IPS-NIHi11 (cell line): ENCODE results near the gene C10orf95.

ENCODE experiments used
- DNase-seq: peaks from one replicate; pipeline ENCODE4 v3.0.0; 2012; ENCODE audit warnings: mixed read lengths, low spot score

C10orf95 gene

GRCh38 chr10:102416283-102416682 is 35.1 kb downstream of the C10orf95 start:
- DNase-seq: no peak

DNA sequence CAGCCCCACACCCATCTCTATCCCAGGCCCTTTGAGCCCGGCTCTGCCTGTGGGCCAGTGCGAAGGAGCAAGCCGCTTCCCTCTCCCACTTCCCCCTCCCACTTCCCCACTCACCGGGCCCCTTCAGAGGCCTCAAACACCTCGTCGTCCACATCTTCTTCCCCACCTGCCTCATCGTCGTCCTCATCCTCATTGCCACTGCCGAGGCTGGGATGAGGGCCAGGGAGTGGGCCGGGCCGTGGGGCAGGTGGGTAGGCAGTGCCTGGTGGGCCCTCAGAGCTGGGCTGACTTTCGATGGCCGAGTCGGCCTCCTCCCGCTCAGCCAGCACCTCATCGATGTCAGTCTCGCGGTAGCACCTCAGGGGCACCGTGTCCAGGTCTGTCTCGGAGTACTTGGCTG is 36.6 kb downstream of the C10orf95 start:
- DNase-seq: no peak

DNA sequence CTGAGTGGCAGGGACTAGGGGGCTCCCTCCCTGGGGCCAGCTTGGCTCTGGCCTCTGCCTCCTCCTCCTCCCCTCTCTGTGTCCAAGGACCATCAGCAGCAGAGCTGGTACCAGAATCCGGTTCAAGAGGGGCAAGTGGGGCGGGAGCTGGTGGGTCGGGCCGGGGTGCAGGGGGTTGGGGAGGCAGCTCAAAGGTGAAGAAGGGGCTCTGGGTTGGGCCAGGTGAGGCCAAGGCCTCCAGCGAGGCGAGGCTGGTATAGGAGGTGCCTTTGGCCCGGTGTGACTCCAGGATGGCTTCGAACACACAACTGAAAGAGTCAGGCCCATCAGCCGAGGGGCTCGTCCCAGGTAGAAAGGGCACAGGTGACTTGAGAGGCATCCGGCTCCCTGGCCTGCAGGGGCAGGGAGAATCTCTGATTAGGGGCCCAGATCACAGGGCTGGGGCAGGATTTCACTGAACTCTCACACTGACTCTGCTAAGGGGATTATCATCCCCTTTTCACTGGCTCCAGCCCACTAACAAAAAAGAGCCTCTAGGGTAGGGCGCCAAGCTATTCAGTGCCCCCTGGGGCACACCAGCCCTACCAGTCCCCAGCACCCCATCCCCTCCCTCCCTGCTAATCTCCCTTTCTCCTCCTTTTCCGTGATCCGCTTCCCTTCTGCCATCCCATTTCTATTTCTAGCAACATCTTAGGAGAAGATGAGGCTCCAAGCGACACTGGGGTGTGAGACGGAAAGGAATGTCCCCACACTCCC is 37.4 kb downstream of the C10orf95 start:
- DNase-seq: no peak

GRCh38 chr10:102413053-102413705 is 38.2 kb downstream of the C10orf95 start:
- DNase-seq: peak; percentile 81

GRCh38 chr10:102412293-102412692 is 39.0 kb downstream of the C10orf95 start:
- no peak for DNase-seq

DNA sequence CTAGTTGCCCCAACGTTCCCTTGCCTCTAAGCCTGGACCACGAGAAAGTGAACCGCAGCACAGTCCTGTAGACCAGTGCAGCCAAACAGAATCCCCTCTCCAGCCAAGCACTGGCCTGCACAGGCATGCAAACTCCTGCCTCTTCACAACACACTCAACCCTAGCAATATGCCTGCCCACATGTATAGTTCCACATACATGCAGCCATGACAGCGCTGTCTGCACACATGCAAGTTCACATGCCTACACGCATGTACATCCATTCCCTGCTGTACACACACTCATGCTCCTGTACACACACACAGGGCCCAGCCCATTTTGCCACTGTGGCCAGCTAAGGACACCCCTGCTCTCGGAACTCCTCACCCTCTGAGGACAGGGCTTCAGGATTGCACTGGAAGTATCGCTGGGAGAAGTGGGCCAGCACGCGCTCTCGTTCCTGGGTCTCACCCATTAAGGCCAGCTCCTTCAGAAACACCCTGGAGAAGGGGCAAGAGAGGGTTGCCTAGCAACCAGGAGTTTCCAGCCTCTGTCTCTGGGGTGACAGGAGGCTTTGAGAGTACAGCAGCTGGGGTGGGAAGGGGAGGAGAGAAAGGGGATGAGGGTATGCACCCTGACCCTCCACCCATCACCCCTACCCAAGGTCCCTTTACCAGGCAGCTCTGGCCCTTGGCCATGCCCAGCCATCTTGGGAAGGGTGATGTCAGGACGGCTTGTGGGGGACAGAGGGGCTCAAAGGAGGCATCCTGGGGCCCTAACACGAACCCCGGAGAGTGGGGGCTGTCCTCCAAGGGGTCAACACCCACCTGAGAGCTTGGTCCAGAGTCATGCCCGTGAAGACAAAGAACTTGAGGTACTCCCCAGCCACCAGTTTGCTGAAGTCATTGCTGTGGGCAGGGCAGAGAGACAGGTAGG is 39.7 kb downstream of the C10orf95 start:
- DNase-seq: no peak

DNA sequence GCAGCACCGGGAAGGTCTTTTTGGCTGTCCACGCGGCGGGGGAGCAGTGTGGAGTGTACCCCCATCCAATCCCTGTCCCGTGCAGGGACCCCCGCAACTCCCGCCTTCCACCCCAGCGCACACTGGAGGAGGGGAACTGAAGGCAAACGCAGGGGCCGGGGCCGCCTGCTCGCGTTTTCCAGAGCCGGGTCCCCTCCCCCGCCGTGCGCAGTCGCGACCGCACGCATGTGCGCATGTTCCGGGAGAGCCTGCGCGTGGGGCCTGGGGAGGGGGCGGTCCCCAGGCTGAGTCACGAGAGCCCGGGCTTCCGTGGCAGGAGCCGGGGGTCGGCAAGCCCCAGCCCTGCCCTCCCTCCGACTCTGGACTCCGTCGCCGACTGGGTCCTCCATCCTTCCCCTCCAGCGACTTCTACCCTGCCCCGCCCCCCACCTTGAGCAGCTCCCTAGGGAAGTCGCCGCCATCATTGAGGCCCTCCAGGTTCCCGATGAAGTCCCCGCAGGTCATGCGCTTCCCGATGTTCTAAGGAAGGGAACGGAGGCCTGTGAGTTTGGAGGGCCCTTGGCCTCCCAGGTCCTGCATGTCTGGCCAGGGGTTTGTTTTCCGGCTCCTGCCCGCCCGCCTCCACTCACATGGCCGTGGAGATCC is 40.8 kb downstream of the C10orf95 start:
- DNase-seq: peak; percentile 54

- DNase-seq: peak; percentile 34
Measured at GRCh38 chr10:102409604-102410428, 41.5 kb downstream of the C10orf95 start.

- peak; percentile 70 for DNase-seq
Measured at GRCh38 chr10:102408728-102409603, 42.4 kb downstream of the C10orf95 start.

DNA sequence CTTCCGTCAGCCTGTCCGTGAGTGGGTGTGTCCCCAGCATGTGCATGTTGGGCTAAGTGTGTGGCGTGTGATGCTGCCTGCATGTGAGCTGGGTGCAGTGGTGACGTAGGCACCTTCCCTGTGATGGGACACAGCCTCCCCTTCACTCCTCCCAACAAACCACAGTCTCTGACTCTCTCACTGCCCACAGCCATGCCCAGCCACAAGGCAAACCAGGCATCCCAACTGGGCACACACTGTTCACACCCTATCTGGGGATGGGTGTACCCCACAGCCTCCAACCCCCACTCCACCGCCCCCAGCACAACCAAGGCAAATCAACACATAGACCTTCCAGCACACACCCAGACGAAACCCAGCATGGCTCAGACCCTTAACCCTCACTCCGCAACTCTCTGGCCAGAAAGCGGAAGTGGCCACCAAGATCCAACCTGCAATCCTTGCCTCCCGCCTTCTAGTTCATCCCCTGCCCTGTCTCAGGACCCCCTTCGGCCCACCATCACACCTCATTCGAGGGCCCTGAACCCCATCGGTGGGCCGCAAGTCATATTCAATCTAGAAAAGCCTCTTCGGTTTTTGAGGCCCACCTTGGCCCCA is 43.1 kb downstream of the C10orf95 start:
- no peak for DNase-seq

DNA sequence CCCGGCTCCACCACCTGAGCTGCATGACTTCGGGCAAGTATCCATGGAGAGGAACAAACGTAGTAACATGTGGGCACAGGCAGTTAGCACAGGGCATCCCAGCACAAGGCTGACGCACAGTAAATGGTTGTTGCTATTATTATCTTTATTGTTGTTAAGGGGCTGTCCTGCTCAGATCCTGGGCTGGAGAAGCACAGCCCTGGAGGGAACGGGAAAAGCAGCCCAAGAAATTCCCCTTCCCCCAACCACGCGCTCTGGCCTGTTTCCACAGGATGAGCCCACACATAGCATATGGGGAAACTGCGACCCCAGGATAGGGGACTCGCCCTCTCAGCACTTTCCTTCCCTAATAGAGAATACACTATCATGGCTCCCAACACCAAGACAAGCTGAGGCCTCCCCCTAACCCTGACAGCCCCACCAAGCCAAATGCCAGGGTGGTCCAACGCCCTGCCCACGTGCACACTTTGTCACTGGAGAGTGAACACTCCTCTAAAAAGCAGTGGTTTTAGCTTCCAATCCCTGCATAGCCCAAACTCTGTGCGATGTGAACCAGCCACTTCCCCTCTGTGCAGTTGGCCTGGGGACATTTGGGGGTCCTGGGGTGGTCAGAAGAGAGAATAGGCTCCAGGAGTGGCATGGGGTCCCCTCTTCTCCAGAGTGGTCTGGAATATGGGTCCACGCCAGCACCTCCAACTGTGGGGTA is 43.8 kb downstream of the C10orf95 start:
- no peak for DNase-seq

DNA sequence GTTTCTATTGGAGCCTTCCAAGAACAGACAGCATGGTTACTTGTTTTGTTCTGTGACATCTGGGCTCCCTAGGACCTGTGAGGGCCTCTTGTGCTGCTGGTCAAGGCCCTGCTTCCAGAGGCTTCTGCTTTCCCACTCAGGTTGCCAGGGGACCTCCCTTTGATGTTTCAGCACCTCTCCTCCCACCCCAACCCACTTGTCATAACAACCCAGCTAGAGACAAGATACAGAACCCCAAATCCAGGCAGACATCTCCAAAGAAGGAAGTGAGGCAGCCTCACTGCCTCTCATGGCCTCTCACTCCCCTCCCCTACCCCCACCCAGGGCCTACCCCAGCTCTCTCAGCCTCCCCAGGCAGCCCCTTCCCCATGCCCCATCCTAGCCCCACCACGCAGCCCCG is 44.5 kb downstream of the C10orf95 start:
- no peak for DNase-seq

DNA sequence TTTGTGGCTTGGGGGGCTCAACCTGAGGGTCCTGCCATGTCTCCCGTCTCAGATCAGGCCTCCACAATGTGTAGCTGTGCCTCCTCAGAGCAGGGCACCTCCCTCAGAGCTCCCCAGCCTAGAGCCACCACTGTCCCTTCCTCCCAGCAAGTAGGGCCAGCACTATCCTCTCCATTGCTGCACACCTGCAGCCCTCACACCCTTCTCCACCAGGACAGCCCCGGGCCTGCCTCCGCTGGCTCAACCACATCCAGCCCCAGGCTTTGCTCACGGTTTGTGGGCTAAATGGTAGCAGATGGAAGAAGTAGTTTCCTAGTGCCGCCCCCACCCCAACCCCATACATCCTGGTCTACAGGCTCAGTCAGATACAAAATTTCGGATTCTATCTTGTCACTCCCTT is 45.7 kb downstream of the C10orf95 start:
- DNase-seq: no peak

DNA sequence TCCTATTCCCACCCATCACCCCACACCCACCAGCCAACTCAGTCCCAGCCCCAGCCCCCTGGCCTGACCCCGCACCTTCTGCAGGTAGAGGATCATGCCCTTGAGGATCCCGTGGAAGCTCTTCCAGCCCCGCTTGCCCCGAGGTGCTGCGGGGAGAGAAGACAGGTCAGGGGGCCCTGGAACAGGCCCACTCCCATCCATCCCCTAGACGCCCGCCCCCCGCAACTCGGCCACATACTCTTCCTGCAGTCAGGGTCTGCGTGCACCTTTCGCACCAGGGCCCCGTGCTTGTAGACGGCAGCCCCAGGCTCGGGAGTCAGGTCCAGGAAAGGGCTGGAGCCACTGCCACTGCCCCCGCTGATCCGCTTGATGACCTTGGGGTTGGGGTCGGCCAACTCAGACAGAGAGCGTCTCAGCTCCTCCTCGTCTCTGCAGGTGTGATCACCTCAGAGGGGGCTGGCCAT is 46.2 kb downstream of the C10orf95 start:
- DNase-seq: no peak

DNA sequence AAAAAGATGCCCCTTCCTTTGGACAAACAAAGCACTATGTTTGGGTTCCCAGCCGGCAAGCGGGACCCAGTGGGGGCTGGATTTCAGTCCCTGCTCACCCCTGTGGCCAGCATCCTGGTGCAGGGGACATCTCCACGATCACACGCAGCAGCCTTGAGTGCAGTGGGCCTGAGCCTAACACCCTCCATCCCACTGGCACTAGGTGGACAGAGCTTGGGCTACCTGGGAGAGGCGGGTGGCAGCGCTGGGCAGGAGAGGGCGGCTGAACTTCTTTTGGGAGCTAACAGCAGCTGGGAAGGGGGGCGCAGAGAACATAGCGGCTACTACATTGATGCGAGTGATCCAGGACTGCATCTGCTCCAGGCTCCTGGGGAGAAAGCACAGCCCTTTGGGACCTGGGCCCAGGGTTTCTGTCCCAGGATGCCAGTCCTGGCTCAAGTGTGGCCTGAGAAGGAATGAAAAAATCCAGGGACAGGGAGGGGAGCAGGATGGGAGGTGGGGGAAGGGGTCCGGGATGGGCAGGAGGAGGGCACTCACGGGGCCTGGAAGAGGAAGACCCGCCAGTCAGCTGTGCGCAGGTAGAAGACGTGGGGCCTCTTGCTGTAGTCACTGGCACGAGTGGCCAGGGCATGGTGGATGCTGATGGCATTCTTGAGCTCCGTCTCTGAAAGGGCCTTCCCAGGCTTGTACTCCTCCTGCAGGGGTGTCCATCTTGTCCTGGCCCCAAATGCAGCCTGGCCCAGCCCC is 46.8 kb downstream of the C10orf95 start:
- no peak for DNase-seq

DNA sequence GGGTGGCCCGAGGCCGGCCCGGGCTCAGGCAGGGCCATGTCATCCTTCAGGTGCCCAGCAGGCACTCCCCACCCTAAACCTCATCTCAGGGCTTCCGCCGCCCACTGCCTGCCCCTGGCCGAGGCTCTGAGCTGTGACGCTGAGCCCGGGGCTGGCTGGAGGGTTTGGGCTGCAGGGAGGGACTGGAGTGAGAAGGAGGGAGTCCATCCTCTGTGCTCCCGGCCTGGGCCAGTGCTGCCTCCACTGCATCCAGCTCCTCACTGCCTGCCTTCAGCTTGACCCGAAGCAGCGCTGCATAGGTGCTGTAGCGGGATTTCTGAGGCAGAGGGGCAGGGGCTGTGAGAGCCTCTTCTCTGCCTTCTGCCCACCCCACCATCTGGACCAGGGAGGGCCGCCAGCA is 48.2 kb downstream of the C10orf95 start:
- DNase-seq: no peak

GRCh38 chr10:102402512-102402896 is 48.8 kb downstream of the C10orf95 start:
- no peak for DNase-seq

DNA sequence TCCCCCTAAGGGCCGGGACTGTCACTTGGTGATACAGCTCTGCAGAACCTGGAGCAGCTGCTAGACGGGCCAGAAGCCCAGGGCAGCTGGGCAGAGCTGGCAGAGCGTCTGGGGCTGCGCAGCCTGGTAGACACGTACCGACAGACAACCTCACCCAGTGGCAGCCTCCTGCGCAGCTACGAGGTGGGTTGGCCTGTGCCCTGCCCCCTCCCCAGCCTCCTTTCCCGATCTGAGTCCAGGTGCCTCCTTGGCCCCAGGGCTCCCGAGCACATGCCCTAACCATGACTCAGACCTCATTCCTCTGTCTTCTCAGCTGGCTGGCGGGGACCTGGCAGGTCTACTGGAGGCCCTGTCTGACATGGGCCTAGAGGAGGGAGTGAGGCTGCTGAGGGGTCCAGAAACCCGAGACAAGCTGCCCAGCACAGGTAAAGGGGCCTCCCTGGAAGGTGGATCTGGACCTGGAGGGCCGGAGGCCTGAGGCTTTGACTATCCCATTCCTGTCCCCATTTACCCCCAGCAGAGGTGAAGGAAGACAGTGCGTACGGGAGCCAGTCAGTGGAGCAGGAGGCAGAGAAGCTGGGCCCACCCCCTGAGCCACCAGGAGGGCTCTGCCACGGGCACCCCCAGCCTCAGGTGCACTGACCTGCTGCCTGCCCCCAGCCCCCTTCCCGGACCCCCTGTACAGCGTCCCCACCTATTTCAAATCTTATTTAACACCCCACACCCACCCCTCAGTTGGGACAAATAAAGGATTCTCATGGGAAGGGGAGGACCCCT is 49.4 kb downstream of the C10orf95 start:
- no peak for DNase-seq
